IMR-90 (cell line): ENCODE data around the gene ROR2. TPM values are rescaled to one million over a fixed set of nuclear protein-coding genes. Genes with fewer than 3 reads are reported as not detected.
A peak's percentile ranks its signal among the peaks of the same experiment; 100 is the strongest.

Experiments
- ATAC-seq: fragments of 200-7000 bp; cut with Tn5 transposase; 2 replicates; pipeline ENCODE4 v1.9.1; 2020; ENCODE audit warnings: low read depth, mild to moderate bottlenecking, moderate library complexity
- BruUV-seq: library from RNA; stranded (reverse); fragments of 400-500 nt; replicated peaks from 2 replicates; lab custom pipeline; 2021; lab: Mats Ljungman, UMichigan
- CTCF ChIA-PET: fragments of 300-600 bp; formaldehyde crosslinking; extraction: SDS; loops from one replicate; lab custom pipeline; 2021; ENCODE audit warnings: antibody characterized with exemption; lab: Yijun Ruan, JAX
- POLR2A ChIA-PET: fragments of 300-600 bp; sonication (Branson Sonifier 250); formaldehyde crosslinking; loops from one replicate; lab custom pipeline; 2022; ENCODE audit warnings: antibody characterized with exemption; ENCODE audit not compliant: unreplicated experiment; lab: Charles Lee
- DNase-seq: peaks from one replicate; pipeline ENCODE4 v3.0.0; 2013
- H2AFZ ChIP-seq: replicated peaks from 2 replicates; pipeline ENCODE3; 2013; ENCODE audit warnings: low read length, mild to moderate bottlenecking; ENCODE audit not compliant: poor library complexity
- H2AK5ac ChIP-seq: 2 replicates; pipeline ENCODE4 v1.6.1; 2013; ENCODE audit warnings: low read depth, low read length, inconsistent platforms
- H2AK9ac ChIP-seq: replicated peaks from 2 replicates; pipeline ENCODE3; 2013; ENCODE audit warnings: mild to moderate bottlenecking, low read depth, low read length, moderate library complexity; ENCODE audit not compliant: poor library complexity
- H2BK120ac ChIP-seq: 2 replicates; pipeline ENCODE4 v1.6.1; 2013; ENCODE audit warnings: low read depth, low read length, inconsistent platforms
- H2BK15ac ChIP-seq: 3 replicates; pipeline ENCODE4 v1.6.1; 2013; ENCODE audit warnings: low read depth, low read length, inconsistent platforms
- H2BK20ac ChIP-seq: 2 replicates; pipeline ENCODE4 v1.6.1; 2013; ENCODE audit warnings: low read depth, mild to moderate bottlenecking, inconsistent platforms, low read length, moderate library complexity
- H2BK5ac ChIP-seq: 2 replicates; pipeline ENCODE4 v1.6.1; 2013; ENCODE audit warnings: mild to moderate bottlenecking, low read depth, low read length, inconsistent platforms; ENCODE audit not compliant: poor library complexity, severe bottlenecking
- H3K14ac ChIP-seq: replicated peaks from 2 replicates; pipeline ENCODE4 v1.6.1; 2013; ENCODE audit warnings: low read depth, low read length, inconsistent platforms
- H3K18ac ChIP-seq: 2 replicates; pipeline ENCODE4 v1.6.1; 2013; ENCODE audit warnings: low read depth, low read length, control low read depth
- H3K23ac ChIP-seq: 2 replicates; pipeline ENCODE4 v1.6.1; 2013; ENCODE audit warnings: low read depth, low read length, inconsistent platforms
- H3K27ac ChIP-seq: 2 replicates; pipeline ENCODE4 v1.5.1; 2013; ENCODE audit warnings: mild to moderate bottlenecking, control low read depth, low read length; ENCODE audit not compliant: insufficient read depth
- H3K27me3 ChIP-seq: 2 replicates; pipeline ENCODE4 v1.6.1; 2013; ENCODE audit warnings: low read length; ENCODE audit not compliant: control insufficient read depth, insufficient read depth
- H3K36me3 ChIP-seq: 2 replicates; pipeline ENCODE4 v1.6.1; 2013; ENCODE audit warnings: low read length, mixed read lengths; ENCODE audit not compliant: control insufficient read depth, insufficient read depth
- H3K4ac ChIP-seq: 2 replicates; pipeline ENCODE4 v1.6.1; 2013; ENCODE audit warnings: low read depth, low read length, inconsistent platforms
- H3K4me1 ChIP-seq: 2 replicates; pipeline ENCODE4 v1.6.1; 2013; ENCODE audit warnings: low read length, mixed read lengths; ENCODE audit not compliant: control insufficient read depth, insufficient read depth
- H3K4me2 ChIP-seq: 2 replicates; pipeline ENCODE4 v1.6.1; 2013; ENCODE audit warnings: low read depth, mild to moderate bottlenecking, control low read depth, low read length, moderate library complexity
- H3K4me3 ChIP-seq: 2 replicates; pipeline ENCODE4 v1.5.1; 2013; ENCODE audit warnings: low read depth, mild to moderate bottlenecking, control low read depth, low read length, moderate library complexity; ENCODE audit not compliant: insufficient read depth
- H3K56ac ChIP-seq: 2 replicates; pipeline ENCODE4 v1.6.1; 2013; ENCODE audit warnings: low read length, inconsistent platforms; ENCODE audit not compliant: insufficient read depth; ENCODE audit errors: extremely low read depth
- H3K79me1 ChIP-seq, 2 experiments: 2 replicates each; pipeline ENCODE4 v1.6.1; 2013; ENCODE audit warnings: low read length in 2 of 2, inconsistent platforms in 1 of 2, low read depth in 1 of 2
- H3K9ac ChIP-seq: 2 replicates; pipeline ENCODE4 v1.6.1; 2013; ENCODE audit warnings: low read depth, low read length, control low read depth
- H3K9me1 ChIP-seq: 2 replicates; pipeline ENCODE4 v1.6.1; 2013; ENCODE audit warnings: low read length, inconsistent platforms; ENCODE audit not compliant: insufficient read depth
- H3K9me3 ChIP-seq: 2 replicates; pipeline ENCODE4 v1.6.1; 2013; ENCODE audit warnings: low read length; ENCODE audit not compliant: control insufficient read depth, insufficient read depth
- H4K20me1 ChIP-seq: 2 replicates; pipeline ENCODE4 v1.6.1; 2013; ENCODE audit warnings: low read length, inconsistent platforms; ENCODE audit not compliant: insufficient read depth
- H4K5ac ChIP-seq: 2 replicates; pipeline ENCODE4 v1.6.1; 2013; ENCODE audit warnings: mild to moderate bottlenecking, low read depth, low read length, control low read depth
- H4K8ac ChIP-seq, 2 experiments: 2 replicates each; pipeline ENCODE4 v1.6.1; 2013; ENCODE audit warnings: low read depth in 2 of 2, low read length in 2 of 2, control low read depth in 1 of 2, inconsistent platforms in 1 of 2
- H4K91ac ChIP-seq: 2 replicates; pipeline ENCODE4 v1.6.1; 2013; ENCODE audit warnings: low read depth, low read length, inconsistent platforms; ENCODE audit not compliant: insufficient read depth
- BHLHE40 ChIP-seq: fragments of 150-350 bp; IDR thresholded peaks from 2 replicates; pipeline ENCODE4 v1.6.1; 2016; ENCODE audit warnings: mild to moderate bottlenecking, low read depth, low read length
- CEBPB ChIP-seq: IDR thresholded peaks from 2 replicates; pipeline ENCODE4 v1.6.1; 2012; ENCODE audit warnings: low read depth, low read length, improper control_type of control experiment
- CHD1 ChIP-seq: IDR thresholded peaks from 2 replicates; pipeline ENCODE4 v1.6.1; 2012; ENCODE audit warnings: low read depth, low read length, improper control_type of control experiment
- FOS ChIP-seq: fragments of 150-350 bp; IDR thresholded peaks from 2 replicates; pipeline ENCODE4 v1.6.1; 2016; ENCODE audit warnings: low read depth, low read length
- MAFK ChIP-seq: IDR thresholded peaks from 2 replicates; pipeline ENCODE4 v1.6.1; 2012; ENCODE audit warnings: low read depth, low read length, improper control_type of control experiment
- MAZ ChIP-seq: IDR thresholded peaks from 2 replicates; pipeline ENCODE4 v1.6.1; 2012; ENCODE audit warnings: low read depth, mild to moderate bottlenecking, low read length, improper control_type of control experiment, moderate library complexity, borderline replicate concordance
- MXI1 ChIP-seq: IDR thresholded peaks from 2 replicates; pipeline ENCODE4 v1.6.1; 2012; ENCODE audit warnings: low read depth, mild to moderate bottlenecking, low read length, moderate library complexity, borderline replicate concordance
- NFE2L2 ChIP-seq: fragments of 150-350 bp; IDR thresholded peaks from 2 replicates; pipeline ENCODE4 v1.6.1; 2016; ENCODE audit warnings: low read depth, mild to moderate bottlenecking, low read length
- POLR2A ChIP-seq: IDR thresholded peaks from 2 replicates; pipeline ENCODE4 v1.6.1; 2012; ENCODE audit warnings: mild to moderate bottlenecking, low read depth, low read length
- RAD21 ChIP-seq: IDR thresholded peaks from 2 replicates; pipeline ENCODE4 v1.6.1; 2012; ENCODE audit warnings: low read length, improper control_type of control experiment
- RCOR1 ChIP-seq: IDR thresholded peaks from 2 replicates; pipeline ENCODE4 v1.6.1; 2012; ENCODE audit warnings: mild to moderate bottlenecking, low read length, improper control_type of control experiment; ENCODE audit not compliant: insufficient replicate concordance
- RFX5 ChIP-seq: IDR thresholded peaks from 2 replicates; pipeline ENCODE4 v1.8.0; 2012; ENCODE audit warnings: low read depth, mild to moderate bottlenecking, low read length, moderate library complexity
- SMC3 ChIP-seq: fragments of 150-350 bp; IDR thresholded peaks from 2 replicates; pipeline ENCODE4 v1.6.1; 2016; ENCODE audit warnings: low read depth, mild to moderate bottlenecking, antibody characterized with exemption, low read length, moderate library complexity
- WGBS, 2 experiments: methylation state at CpG; one replicate each; pipeline versions ENCODE4 v1.1.5 to v1.1.7; 2013; ENCODE audit warnings: missing lambda C conversion rate in 2 of 2; ENCODE audit not compliant: insufficient read length in 1 of 2; ENCODE audit errors: extremely low coverage in 2 of 2; 5-methylcytosine and 5-hydroxymethylcytosine counted together
- dilution Hi-C: fragments of 300-500 bp; cut with HindIII; formaldehyde crosslinking; loops from one replicate; pipeline ENCODE4 v1.14.3; 2018; ENCODE audit warnings: low sequenced_read_pairs; ENCODE audit not compliant: unreplicated experiment
- in situ Hi-C: fragments of 300-500 bp; cut with MboI; formaldehyde crosslinking; loops from 3 replicates; pipeline ENCODE4 v1.14.3; 2019; ENCODE audit warnings: low sequenced_read_pairs, inconsistent platforms, mixed read lengths
- intact Hi-C: fragments of 100-400 bp; cut with micrococcal nuclease; formaldehyde crosslinking; loops from 2 replicates; pipeline ENCODE4 v1.10.0; 2022
- polyA plus RNA-seq, 3 experiments: library from polyadenylated mRNA; depleted of rRNA; stranded (reverse); fragments of >200 nt; gene quantifications; 2 replicates each; pipeline ENCODE4 v1.2.3, GENCODE V29; 2012; ENCODE audit warnings: low replicate concordance in 1 of 3
- total RNA-seq: library from RNA; depleted of rRNA; stranded (reverse); fragments of >200 nt; gene quantifications from 2 replicates; pipeline ENCODE4 v1.2.3, GENCODE V29; 2012
- TF ChIP-seq, protein P1 (sequence below): fragments of 150-350 bp; IDR thresholded peaks from 2 replicates; pipeline ENCODE4 v1.6.1; 2016; ENCODE audit warnings: low read depth, mild to moderate bottlenecking, low read length, moderate library complexity, borderline replicate concordance
- TF ChIP-seq, protein P2 (sequence below): conservative IDR thresholded peaks from 2 replicates; pipeline ENCODE4 v1.5.1; 2012; ENCODE audit warnings: mild to moderate bottlenecking, low read depth, low read length, improper control_type of control experiment
- TF ChIP-seq, protein P3 (sequence below): fragments of 150-350 bp; IDR thresholded peaks from 2 replicates; pipeline ENCODE4 v1.6.1; 2017; ENCODE audit warnings: mild to moderate bottlenecking, antibody characterized with exemption, low read length, low read depth

ROR2 gene
- total and polyA plus RNA-seq, 2 of the 4 experiments (the other 2 are of a cell fraction), result 2.3 to 4.8 TPM

DNA sequence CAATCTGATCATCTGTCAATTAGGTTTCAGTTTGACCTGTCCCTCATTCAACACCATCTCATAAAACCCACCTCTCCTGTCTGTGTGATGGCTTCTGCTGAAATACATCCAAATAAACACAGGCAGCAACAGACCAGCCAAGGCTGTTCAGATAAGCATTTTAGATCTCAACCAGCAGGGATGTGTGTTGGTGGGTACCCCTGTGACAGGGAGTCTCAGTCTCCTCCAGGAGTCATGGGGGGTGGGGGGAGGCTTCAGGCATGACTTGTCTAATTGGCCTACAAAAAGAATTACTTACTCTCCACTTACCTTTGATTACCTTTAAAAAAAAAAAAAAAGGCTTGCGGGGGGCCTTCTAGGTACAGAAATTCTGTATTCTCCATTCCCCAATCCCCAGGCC, 65.9 kb downstream of the ROR2 start:
- H3K36me3 ChIP-seq, result peaks cover 8% of the 10 kb centered on the region; the same call in 1 of the 2 replicates
- TF ChIP-seq SMC3 (no peak), BHLHE40 (no peak), CEBPB (no peak), RFX5 (no peak), FOS (no peak), RAD21 (no peak), MAFK (no peak), NFE2L2 (no peak), MAZ (no peak), CHD1 (no peak), MXI1 (no peak), POLR2A (no peak), RCOR1 (no peak)
- TF ChIP-seq, protein P1, sequence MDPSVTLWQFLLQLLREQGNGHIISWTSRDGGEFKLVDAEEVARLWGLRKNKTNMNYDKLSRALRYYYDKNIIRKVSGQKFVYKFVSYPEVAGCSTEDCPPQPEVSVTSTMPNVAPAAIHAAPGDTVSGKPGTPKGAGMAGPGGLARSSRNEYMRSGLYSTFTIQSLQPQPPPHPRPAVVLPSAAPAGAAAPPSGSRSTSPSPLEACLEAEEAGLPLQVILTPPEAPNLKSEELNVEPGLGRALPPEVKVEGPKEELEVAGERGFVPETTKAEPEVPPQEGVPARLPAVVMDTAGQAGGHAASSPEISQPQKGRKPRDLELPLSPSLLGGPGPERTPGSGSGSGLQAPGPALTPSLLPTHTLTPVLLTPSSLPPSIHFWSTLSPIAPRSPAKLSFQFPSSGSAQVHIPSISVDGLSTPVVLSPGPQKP, result no peak
- TF ChIP-seq, protein P2, sequence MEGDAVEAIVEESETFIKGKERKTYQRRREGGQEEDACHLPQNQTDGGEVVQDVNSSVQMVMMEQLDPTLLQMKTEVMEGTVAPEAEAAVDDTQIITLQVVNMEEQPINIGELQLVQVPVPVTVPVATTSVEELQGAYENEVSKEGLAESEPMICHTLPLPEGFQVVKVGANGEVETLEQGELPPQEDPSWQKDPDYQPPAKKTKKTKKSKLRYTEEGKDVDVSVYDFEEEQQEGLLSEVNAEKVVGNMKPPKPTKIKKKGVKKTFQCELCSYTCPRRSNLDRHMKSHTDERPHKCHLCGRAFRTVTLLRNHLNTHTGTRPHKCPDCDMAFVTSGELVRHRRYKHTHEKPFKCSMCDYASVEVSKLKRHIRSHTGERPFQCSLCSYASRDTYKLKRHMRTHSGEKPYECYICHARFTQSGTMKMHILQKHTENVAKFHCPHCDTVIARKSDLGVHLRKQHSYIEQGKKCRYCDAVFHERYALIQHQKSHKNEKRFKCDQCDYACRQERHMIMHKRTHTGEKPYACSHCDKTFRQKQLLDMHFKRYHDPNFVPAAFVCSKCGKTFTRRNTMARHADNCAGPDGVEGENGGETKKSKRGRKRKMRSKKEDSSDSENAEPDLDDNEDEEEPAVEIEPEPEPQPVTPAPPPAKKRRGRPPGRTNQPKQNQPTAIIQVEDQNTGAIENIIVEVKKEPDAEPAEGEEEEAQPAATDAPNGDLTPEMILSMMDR, result no peak
- TF ChIP-seq, protein P3, sequence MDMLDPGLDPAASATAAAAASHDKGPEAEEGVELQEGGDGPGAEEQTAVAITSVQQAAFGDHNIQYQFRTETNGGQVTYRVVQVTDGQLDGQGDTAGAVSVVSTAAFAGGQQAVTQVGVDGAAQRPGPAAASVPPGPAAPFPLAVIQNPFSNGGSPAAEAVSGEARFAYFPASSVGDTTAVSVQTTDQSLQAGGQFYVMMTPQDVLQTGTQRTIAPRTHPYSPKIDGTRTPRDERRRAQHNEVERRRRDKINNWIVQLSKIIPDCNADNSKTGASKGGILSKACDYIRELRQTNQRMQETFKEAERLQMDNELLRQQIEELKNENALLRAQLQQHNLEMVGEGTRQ, result no peak
- peaks cover 3% of the 10 kb centered on the region; the same call in 1 of the 2 replicates for H3K9me1 ChIP-seq
- H3K23ac ChIP-seq, result no peak overlapping the region
- no peak overlapping the region for H3K56ac ChIP-seq
- H2AK9ac ChIP-seq, result no peak overlapping the region
- no peak overlapping the region for H3K14ac ChIP-seq
- no peaks in the 10 kb centered on the region for H3K79me1 ChIP-seq
- no peaks in the 10 kb centered on the region for H3K27me3 ChIP-seq
- peak overlapping the region; percentile 10; the same call in 1 of the 2 replicates for H2BK120ac ChIP-seq
- intact Hi-C loops (no loop called here), dilution Hi-C loops (no loop called here), in situ Hi-C loops (no loop called here)
- H3K4me3 ChIP-seq, result no peak overlapping the region
- no peak overlapping the region for H3K4ac ChIP-seq
- H2AFZ ChIP-seq, result no peak overlapping the region
- H3K9ac ChIP-seq, result no peak overlapping the region
- no peak overlapping the region for H3K18ac ChIP-seq
- H3K4me2 ChIP-seq, result no peak overlapping the region
- H4K5ac ChIP-seq, result no peak overlapping the region
- WGBS, 2 experiments, result no CpG with 5 or more reads among the region's 1 CpG
- no TSS peak for BruUV-seq
- peaks cover 20% of the 10 kb centered on the region; the same call in 1 of the 2 replicates for H3K4me1 ChIP-seq
- no peaks in the 10 kb centered on the region for H3K9me3 ChIP-seq
- ATAC-seq, result no peak
- H3K27ac ChIP-seq, result no peak overlapping the region
- no peak overlapping the region for H2BK5ac ChIP-seq
- no peak overlapping the region for H4K8ac ChIP-seq
- POLR2A ChIA-PET, result no interaction called here
- no peaks in the 10 kb centered on the region for H4K20me1 ChIP-seq
- H4K91ac ChIP-seq, result no peak overlapping the region
- CTCF ChIA-PET, result no interaction called here
- H2AK5ac ChIP-seq, result no peak overlapping the region
- no peak for DNase-seq
- no peak overlapping the region for H2BK15ac ChIP-seq
- H2BK20ac ChIP-seq, result peak overlapping the region; percentile 31; the same call in 1 of the 2 replicates
